ENCODE data around the gene TPST1.
"Not testable (repeated sequence)": the region's sequence is repeated elsewhere in the genome, so short reads cannot be mapped to it uniquely, and the experiment has no call there.

The TPST1 gene

GRCh38 chr7:66380272-66380888 is 175.2 kb downstream of the TPST1 start:
- DNase-seq (ENCODE audit: low spot score) = no peak

GRCh38 chr7:66382182-66382923 is 177.2 kb downstream of the TPST1 start:
- not testable (repeated sequence) for DNase-seq (ENCODE audit: low spot score)

GRCh38 chr7:66385191-66385905 is 180.2 kb downstream of the TPST1 start:
- not testable (repeated sequence) for DNase-seq (ENCODE audit: low spot score)

GRCh38 chr7:66395128-66395571 is 190.0 kb downstream of the TPST1 start:
- DNase-seq (ENCODE audit: low spot score) = not testable (repeated sequence)

- not testable (repeated sequence) for DNase-seq (ENCODE audit: low spot score)
These were observed 190.9 kb downstream of the TPST1 start for GRCh38 chr7:66396052-66396451.

GRCh38 chr7:66398841-66399240 is 193.7 kb downstream of the TPST1 start:
- DNase-seq (ENCODE audit: low spot score) = not testable (repeated sequence)

- DNase-seq (ENCODE audit: low spot score) = no peak
These were observed 194.4 kb downstream of the TPST1 start for GRCh38 chr7:66399566-66399965.

GRCh38 chr7:66400400-66400799 is 195.3 kb downstream of the TPST1 start:
- no peak for DNase-seq (ENCODE audit: low spot score)

- not testable (repeated sequence) for DNase-seq (ENCODE audit: low spot score)
These were observed 196.0 kb downstream of the TPST1 start for GRCh38 chr7:66401126-66401525.

GRCh38 chr7:66401932-66402331 is 196.8 kb downstream of the TPST1 start:
- not testable (repeated sequence) for DNase-seq (ENCODE audit: low spot score)

- DNase-seq (ENCODE audit: low spot score) = no peak
These were observed 198.4 kb downstream of the TPST1 start for GRCh38 chr7:66403564-66403963.

- no peak for DNase-seq (ENCODE audit: low spot score)
These were observed 204.4 kb downstream of the TPST1 start for GRCh38 chr7:66409493-66409892.
